ENCODE results near the gene ZNF536. TPM values are rescaled to one million over a fixed set of nuclear protein-coding genes. Genes with fewer than 3 reads are reported as not detected.
A peak's percentile ranks its signal among the peaks of the same experiment; 100 is the strongest.

Gene ZNF536
- total RNA-seq, 1 experiment from 2014 or later, result not detected

DNA sequence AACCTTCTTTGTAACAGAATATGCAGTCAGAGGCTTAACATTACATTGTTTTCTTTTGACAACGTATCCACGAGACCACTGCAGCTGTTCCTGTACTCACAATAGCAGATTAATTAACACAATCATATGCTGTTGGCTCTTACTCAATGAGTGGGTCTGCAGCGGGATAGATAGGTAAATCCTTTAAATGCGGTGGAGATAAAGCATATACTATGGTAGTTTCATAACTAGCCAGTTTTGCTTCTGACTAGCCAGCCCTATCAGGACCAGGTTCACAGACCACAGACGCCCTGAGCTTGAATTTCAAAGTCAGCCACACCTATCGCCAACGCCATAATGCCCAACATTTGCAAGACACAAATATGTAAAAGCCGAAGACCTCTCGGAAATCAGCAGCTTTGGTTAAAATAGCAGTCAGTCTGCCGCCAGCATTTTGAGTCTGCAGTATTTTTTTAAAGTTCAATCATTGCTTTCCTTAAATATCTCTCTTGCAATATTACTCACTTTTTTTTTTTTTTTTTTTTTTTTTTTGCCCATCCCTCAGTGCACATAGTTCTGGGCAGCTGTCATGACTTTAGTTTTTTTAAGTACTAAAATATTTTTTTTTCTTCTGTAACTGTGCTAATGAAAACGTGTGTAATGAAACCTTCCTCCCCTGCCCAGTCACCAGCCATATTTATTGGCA is 120.5 kb downstream of the ZNF536 start:
- TF ChIP-seq, protein P1, sequence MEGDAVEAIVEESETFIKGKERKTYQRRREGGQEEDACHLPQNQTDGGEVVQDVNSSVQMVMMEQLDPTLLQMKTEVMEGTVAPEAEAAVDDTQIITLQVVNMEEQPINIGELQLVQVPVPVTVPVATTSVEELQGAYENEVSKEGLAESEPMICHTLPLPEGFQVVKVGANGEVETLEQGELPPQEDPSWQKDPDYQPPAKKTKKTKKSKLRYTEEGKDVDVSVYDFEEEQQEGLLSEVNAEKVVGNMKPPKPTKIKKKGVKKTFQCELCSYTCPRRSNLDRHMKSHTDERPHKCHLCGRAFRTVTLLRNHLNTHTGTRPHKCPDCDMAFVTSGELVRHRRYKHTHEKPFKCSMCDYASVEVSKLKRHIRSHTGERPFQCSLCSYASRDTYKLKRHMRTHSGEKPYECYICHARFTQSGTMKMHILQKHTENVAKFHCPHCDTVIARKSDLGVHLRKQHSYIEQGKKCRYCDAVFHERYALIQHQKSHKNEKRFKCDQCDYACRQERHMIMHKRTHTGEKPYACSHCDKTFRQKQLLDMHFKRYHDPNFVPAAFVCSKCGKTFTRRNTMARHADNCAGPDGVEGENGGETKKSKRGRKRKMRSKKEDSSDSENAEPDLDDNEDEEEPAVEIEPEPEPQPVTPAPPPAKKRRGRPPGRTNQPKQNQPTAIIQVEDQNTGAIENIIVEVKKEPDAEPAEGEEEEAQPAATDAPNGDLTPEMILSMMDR (conservative IDR thresholded peaks at IDR 0.05), result no peak
- H2AK5ac ChIP-seq (ENCODE audit: insufficient read length, low read length), result no peak overlapping the region
- H3K36me3 Mint-ChIP-seq (ENCODE audit: insufficient read depth in 1 of 3, low read depth in 3 of 3), result no peaks in the 10 kb centered on the region
- no peaks in the 10 kb centered on the region; the same call in 1 of the 2 replicates for H3K4me1 ChIP-seq (ENCODE audit: insufficient read depth, low read length)
- H3K79me1 ChIP-seq (ENCODE audit: insufficient read depth, low read depth, low read length, poor library complexity, severe bottlenecking), result no peaks in the 10 kb centered on the region
- H3K79me2 ChIP-seq (ENCODE audit: insufficient read depth, low read length), result no peaks in the 10 kb centered on the region
- peak overlapping the region; percentile 47 for H3K4me2 ChIP-seq (ENCODE audit: insufficient read depth, insufficient read length, low read length)
- H3K56ac ChIP-seq (ENCODE audit: insufficient read length, low read depth, low read length), result no peak overlapping the region
- H3K9ac ChIP-seq (ENCODE audit: extremely low read depth, insufficient read length, low read length), result no peak overlapping the region
- H3K18ac ChIP-seq (ENCODE audit: insufficient read length, low read depth, low read length), result no peak overlapping the region
- H2BK5ac ChIP-seq (ENCODE audit: insufficient read length, low read length), result no peak overlapping the region
- peaks cover 2% of the 10 kb centered on the region for H3K27me3 Mint-ChIP-seq (ENCODE audit: low read depth)
- no peak overlapping the region for H4K91ac ChIP-seq (ENCODE audit: insufficient read length, low read depth, low read length)
- no peak overlapping the region; a peak in 1 of 5 replicates for H3K4me3 Mint-ChIP-seq
- H3K4me1 Mint-ChIP-seq, result peaks cover 39 to 60% of the 10 kb centered on the region in 2 experiments
- no peaks in the 10 kb centered on the region for H3K9me3 ChIP-seq (ENCODE audit: control insufficient read depth, low read depth, low read length)
- no peak overlapping the region for H2BK20ac ChIP-seq (ENCODE audit: low read depth, low read length, poor library complexity, severe bottlenecking)
- H2AFZ ChIP-seq (ENCODE audit: low read length), result no peak overlapping the region
- 0 out of 7 replicates have a peak overlapping the region, but pooled peaks of 1 of the 3 experiments have one; percentile 40 for H3K27ac Mint-ChIP-seq
- no peak overlapping the region for H3T11ph ChIP-seq (ENCODE audit: low read length)
- no peak overlapping the region for H2BK120ac ChIP-seq (ENCODE audit: low read depth, low read length, poor library complexity, severe bottlenecking)
- no peak overlapping the region for H4K5ac ChIP-seq (ENCODE audit: insufficient read length, low read depth, low read length)
- no peak overlapping the region for H4K8ac ChIP-seq (replicated peaks; ENCODE audit: insufficient read length, low read depth, low read length)
- no peaks in the 10 kb centered on the region for H3K9me3 Mint-ChIP-seq
- no peak overlapping the region for H3K23ac ChIP-seq (ENCODE audit: insufficient read length, low read depth, low read length)
- DNase-seq, result peak; percentile 40
- no peak overlapping the region for H2BK15ac ChIP-seq (ENCODE audit: low read depth, low read length)
- no peaks in the 10 kb centered on the region for H4K20me1 ChIP-seq (ENCODE audit: control insufficient read depth, insufficient read depth, insufficient read length)
- no peaks in the 10 kb centered on the region for H3K27me3 ChIP-seq (ENCODE audit: insufficient read depth, low read length)
- H3K4ac ChIP-seq (ENCODE audit: low read depth, low read length), result no peak overlapping the region
- no CpG with 5 or more reads among the region's 11 CpGs for WGBS (ENCODE audit: extremely low coverage, insufficient read length, low lambda C conversion rate)
- H2BK12ac ChIP-seq (ENCODE audit: insufficient read length, low read depth, low read length), result no peak overlapping the region
- H3K27ac ChIP-seq (ENCODE audit: insufficient read length, low read depth, low read length), result no peak overlapping the region
- no peaks in the 10 kb centered on the region for H3K23me2 ChIP-seq (ENCODE audit: insufficient read length, low read depth, low read length, poor library complexity, severe bottlenecking)
- H3K14ac ChIP-seq (ENCODE audit: insufficient read depth, low read length), result no peak overlapping the region

Data from H9 (cell line).